Stimulated activated CD4-positive, alpha-beta T cell treated with anti-CD3 and anti-CD28 coated beads, Interleukin-1b, Interleukin-23, amount 100 ng/mL, for 4 hours (primary cell): ENCODE results near the gene PRXL2A.
"Not testable (repeated sequence)": the region's sequence is repeated elsewhere in the genome, so short reads cannot be mapped to it uniquely, and the experiment has no call there.

Experiments
- DNase-seq, 2 donors: peaks; one replicate each; pipeline ENCODE4 v3.0.0-alpha.2; 2020; ENCODE audit warnings: low read depth in 2 of 2

PRXL2A gene

GRCh38 chr10:80411267-80411668, 2.9 kb downstream of the PRXL2A start:
- no peak for DNase-seq

GRCh38 chr10:80411681-80412220, 3.4 kb downstream of the PRXL2A start:
- DNase-seq, result no peak

- no peak for DNase-seq
Observed at GRCh38 chr10:80412486-80412885, 4.1 kb downstream of the PRXL2A start.

- DNase-seq, result no peak
Observed at GRCh38 chr10:80413271-80413996, 5.1 kb downstream of the PRXL2A start.

DNA sequence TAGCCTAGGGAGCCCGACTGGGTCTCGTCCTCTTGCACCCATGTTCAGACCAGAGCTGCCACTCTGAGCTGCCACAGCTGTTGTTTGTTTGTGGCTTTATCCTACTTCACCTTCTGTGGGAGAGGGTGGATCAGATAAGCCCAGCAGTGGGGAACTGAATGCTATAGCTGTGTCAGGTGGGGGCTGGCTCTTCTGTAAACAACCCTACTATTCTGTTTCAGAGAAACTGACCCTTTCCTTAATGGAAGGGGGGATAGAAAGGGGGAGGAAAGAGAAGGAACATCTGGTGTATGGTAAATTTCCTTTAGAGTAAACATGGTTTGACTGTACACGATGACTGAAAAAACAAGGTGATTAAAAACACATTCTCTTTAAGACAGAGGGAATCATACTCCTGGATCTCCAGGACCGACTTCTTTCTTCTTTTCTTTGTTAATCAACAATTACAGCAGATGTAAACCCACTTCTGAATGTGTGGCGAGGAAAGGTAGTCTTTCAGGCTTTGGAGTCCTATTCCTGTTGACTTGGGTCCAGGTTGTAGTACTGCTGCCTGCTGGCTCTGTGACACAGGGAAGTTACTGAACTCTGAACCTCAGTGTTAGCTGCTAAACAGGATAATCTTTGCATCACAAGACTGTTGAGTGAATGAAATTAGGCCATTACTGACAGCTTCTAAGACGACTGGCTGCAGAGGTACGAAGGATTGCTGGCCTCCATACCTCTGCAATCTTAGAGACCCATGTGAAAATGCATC, 6.0 kb downstream of the PRXL2A start:
- no peak for DNase-seq

DNA sequence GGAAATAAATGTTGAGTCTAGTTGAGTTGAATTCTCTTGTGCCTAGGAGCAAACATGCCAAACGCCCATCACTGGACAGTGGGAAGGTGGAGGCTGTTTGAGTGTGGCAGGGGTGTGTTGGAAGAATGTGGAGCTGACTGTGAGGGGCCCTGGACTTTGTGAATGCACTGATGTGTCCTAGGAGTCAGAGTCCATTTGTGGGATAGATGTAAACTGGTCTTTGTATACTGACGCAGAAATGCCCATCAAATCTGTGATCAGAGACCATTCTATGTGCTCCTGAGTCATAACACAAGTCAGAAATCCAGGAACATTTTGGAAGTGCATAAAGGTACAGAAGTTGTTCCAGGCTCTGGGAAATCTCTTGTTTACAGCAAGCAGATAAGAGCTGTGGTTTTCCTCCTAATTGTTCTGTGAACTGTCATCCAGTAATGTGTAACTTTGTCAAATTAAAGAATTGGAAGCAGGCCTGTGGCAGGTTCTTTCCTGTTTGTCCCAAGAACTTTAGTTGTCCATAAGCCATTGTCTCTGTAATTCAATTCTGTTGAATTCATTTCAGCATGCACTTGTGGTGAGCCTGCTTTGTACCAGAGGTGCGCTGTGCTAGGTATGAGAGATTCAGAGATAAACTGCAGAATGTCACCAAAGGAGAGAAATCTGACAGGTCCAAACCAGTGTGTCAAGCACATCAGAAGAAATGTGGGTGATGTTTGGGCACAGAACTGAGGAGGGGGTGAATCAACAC, 7.6 kb downstream of the PRXL2A start:
- DNase-seq, result no peak

DNA sequence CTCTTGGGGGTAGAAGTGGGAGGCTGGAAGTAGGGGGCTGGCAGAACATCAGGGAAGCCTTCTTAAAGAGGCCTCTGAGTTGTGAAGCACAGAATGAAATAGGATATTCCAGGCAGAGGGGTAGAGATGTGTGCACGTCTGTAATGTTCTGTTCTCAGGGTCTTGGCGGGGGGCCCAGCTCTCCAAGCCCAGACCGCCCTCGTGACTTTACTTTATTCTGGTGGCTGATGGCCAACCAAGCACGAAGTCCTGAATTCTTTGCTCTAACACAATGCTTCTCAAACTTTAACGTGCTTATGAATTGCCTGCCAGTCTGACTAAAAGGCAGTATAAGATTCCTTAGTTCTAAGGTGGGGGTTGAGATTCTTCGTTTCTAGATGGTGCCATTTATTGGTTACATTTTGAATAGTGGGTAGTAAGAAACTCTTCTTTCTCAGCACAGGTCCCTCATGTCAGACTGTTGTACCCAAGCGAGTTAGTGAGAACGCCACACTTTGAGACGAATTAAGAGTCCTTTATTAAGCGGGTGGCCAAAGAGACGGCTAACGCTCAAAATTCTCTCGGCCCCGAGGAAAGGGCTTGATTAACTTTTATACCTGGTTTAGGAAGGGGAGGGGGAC, 8.2 kb downstream of the PRXL2A start:
- no peak for DNase-seq

- not testable (repeated sequence) for DNase-seq
Observed at GRCh38 chr10:80417256-80417655, 8.9 kb downstream of the PRXL2A start.

DNA sequence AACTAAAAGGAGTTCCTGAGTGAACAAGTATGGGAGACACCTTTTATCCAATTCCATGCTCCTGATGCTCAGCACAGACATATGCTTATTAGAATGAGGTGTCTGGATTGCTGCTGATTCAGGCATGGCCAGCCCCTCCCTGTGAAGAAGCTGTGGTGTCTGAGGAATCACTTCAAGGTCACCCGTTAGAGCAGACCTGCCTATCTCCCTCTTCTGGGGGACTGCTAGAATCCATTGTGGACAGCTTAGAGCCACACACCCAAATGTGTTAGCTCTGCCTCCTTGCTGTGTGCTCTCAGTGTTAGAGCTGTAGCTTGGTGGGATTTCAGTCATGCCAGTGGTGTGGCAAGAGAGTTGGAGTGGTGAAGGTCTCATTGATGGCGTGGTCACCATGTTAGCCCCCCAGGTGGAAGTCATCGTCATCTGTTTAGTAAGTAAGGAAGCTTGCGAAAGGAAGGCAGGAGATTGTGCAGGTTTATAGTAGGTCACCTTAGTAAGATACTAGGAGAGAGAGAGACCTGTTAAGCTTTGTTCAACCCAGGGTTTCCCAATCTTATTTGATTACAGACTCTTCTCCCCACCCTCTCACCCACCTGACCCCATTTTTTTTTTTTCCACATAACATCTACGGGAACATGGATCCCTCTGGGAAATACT, 12.8 kb downstream of the PRXL2A start:
- DNase-seq, result no peak

DNA sequence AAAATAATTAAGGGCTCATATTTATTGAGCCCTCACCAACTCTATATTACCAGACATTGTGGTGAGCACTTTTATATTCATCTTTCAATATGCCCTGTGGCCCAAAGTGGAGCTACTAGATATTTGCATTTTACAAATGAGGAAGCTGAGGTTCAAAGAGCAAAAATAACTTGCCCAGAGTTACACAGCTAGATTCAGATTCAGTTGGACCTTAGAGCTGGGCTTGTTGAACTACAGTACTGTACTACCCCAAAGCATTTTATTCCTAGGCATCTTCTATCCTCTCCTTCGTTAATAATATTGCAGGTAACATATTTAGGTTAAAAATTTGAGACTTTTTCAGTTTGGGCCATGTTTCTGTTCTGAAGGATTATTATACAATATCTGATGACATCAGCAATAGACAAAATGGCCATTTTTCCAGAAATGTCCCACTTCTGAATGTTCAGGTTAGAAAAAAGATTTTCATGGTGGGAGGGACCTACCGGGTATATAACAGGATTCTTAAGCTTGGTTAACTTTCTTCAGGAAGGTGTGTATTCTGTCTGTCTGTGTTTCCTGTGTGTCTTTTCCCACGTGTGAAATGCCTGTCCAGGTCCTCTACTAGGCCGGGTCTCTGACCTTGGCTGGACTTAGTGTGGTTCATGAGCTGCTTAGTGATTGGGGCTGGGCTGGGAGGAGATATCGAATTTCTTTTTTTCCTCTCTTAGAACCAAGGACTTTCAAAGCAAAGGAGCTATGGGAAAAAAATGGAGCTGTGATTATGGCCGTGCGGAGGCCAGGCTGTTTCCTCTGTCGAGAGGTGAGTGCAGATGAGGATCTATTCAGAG, 13.6 kb downstream of the PRXL2A start:
- DNase-seq, result no peak

DNA sequence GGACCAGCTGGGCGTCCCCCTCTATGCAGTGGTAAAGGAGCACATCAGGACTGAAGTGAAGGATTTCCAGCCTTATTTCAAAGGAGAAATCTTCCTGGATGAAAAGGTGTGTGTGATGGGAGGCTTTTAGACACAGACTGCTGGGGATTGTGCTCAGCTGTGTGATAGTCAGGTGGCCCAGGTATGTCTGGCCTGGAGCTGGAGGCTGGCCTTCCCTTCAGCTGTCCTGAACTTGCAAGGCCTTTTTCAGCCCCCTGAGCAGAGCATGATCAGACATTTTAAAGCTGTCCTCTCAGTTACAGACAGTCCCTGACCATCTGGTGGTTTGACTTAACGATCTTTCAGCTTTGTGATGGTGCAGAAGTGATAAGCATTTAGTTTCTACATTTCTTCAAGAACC, 17.6 kb downstream of the PRXL2A start:
- no peak for DNase-seq

DNA sequence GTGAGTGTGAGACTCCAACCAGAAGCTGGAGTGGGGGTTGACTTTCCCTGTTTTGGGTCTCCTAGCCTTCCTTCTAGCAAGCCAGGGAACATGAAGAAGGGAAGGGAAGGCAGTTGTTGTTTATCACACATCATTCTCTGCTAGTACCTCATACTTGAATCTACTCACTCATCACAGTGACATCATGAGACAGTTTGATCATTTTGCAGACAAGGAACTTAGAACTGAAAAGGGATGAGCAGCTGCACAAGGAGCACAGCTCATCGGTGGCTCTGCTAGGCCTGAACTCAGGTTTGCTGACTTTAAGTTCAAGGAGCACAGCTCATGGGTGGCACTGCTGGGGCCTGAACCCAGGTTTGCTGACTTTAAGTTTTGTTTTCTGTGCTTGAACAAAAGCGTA, 19.2 kb downstream of the PRXL2A start:
- no peak for DNase-seq

DNA sequence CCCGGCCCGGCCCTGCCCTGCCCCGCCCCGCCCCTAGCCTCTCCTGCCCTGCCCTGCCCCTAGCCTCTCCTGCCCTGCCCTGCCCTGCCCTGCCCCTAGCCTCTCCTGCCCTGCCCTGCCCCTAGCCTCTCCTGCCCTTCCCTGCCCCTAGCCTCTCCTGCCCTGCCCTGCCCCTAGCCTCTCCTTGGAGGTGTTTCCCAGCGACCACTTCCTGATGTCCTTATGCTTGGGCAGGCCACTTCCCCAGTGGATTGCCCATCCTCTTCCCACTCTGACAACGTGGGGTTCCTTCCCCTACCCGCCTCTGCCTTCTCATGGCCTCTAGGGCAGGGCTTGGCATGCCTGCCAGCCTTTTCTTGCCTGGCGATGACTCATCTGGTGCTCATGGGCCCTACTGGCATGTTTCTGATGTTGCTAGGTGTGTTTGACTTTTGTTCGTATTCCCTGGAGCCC, 21.2 kb downstream of the PRXL2A start:
- DNase-seq, result no peak

DNA sequence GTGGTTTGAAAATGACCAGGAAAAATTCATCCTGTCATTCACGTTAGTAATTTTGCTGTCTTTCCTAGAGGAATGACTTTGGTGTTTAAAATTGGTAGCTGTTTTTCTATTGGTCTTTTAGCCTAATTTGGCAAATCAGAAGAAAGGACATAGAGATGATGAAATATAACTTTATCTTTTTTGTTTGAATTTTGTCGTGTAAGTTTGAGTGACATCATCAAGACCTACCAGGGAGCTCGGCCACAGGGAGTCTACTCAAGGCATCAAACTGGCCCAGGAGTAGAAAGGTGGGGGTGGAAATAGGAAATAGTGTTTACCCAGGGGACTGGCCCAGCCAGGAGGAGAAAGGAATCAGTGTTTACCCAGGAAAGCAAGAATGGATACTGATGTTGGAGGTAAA, 24.8 kb downstream of the PRXL2A start:
- no peak for DNase-seq

DNA sequence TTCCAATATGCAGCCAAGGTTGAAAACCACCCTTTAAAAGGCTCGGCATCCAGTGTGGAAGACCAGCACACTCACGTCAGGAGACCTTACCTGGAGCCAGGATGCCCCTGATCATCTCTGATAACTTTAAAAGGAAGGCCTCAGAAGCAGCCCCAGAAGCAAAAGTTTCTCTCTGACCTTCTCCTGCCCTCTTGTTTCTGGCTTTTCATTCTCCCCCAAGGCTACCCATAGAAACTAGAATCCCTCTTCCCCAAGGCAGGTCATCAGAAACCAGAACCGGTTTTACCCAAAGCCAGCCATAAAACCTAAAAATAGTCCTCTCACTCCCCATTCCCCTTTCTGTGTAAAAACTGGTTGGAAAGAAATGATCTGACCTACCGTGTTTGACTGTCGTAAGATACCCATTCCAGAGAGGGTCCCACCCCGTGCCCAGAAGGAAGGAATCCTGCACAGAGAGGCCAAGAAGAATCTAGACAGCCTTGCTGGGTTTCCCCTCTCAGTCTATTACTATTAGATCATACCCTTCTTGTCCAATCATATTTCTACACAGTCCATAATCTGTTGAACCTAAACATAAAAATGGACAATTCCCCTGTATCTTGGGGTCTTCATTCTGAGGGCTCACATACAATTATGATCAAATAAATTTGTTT, 28.2 kb downstream of the PRXL2A start:
- DNase-seq, result no peak

DNA sequence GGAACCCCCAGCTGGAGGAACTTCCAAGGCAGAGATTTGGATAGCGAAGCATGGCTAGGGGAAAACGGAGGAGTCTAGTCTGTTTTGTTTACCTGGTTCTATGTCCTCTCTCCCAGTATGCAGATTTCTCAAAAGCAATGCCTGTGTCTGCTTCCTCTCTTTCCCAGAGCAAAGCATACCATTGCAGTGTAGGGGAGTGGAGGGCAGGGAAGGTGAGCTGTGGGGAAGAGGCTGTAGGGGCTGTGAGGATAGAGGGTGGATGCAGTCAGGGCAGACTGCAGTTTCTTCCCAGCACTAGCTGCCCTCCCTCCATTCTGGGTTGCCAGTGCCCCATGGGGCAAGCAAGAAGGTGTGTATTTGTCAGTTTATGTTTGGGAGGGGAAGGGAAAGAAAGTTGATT, 28.9 kb downstream of the PRXL2A start:
- no peak for DNase-seq

GRCh38 chr10:80441831-80442230, 33.5 kb downstream of the PRXL2A start:
- DNase-seq, result no peak

GRCh38 chr10:80442879-80443278, 34.5 kb downstream of the PRXL2A start:
- DNase-seq, result no peak

DNA sequence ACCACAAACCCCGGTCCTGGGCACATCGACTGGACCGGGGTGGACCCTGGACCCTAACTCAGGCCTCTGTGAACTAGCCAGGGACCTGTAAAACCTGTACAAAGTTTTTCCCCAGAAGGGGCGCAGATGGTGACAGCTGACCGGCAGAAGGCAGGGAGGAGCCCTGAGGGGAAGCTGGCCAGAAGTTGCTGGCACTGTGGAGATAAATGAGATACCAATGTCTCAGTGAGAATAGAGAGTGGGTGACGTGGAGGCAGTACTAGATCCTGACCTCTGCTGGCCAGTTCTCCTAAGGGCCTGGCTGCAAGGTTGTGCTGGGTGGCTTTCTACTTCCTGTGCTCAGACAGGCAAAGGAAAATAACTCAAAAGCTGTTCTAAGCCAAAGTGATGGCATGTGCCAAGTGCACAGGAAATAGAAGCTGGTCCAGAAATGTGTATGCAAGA, 35.2 kb downstream of the PRXL2A start:
- DNase-seq, result no peak

GRCh38 chr10:80444124-80444523, 35.8 kb downstream of the PRXL2A start:
- DNase-seq, result no peak
